ENCODE results near the gene R3HDM2.

Gene R3HDM2

DNA sequence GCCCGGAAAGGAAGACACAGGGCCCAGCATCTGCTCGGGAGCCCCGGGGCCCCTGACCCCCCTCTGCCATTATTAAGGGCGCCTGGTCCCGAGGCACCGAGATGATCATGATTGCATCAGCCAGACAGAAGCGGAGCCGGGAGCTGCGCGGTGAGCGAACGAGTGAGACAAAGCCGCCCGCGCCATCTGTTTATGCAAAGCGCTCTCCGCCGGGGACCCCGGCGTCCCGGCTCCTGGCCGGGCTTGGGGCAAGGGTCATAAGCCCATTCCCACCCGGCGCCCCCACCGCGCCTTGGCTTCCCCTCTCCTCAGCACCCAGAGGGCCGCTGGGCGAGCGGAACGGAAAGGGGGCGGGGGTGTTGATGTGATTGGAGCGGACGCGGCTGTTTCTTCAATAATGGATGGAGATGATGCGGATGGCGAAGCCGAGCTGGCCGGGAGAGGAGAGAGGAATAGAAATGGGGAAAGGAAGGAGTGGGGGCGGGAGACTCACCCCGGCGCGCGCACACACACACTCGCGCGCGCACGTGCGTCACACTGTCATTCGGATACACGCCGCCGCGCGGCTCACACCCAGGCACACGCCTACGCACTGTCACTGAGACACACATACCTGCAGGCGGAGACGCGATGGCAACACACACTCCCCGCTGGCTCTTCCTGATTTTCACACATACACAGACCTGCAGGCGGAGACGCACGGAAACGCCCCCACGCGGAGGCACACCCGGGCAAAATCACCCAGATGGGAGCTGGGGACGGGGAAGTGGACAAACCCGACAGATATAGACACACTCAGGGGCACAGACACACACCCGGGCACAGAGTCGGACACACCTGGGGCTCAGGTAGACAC, 190.5 kb downstream of the R3HDM2 start:
- peak; percentile 87 for DNase-seq (ENCODE audit: low spot score)

DNA sequence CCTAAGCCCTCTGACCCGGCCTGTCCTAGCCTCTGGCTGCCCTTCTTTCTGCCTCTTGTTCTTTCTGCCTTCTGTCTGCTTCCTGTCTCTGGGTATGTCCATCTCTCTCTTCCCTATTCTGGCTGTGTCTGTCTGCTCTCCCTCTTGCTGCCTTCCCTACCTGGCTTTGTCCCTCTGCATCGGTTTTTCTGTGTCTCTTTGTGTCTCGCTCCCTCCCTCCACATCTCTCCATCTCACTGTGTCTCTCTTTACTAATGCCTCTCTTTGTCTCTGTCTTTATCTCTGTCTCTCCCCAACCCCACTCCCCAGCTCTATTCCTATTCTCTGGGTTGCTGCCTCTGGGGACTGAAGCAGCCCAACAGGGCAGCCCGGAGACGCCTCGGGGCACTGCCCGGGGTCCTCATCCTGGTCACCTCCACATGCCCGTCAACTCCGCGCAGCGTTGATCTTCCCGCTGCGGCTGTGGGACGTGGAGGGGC, 191.2 kb downstream of the R3HDM2 start:
- peak; percentile 63 for DNase-seq (ENCODE audit: low spot score)

DNA sequence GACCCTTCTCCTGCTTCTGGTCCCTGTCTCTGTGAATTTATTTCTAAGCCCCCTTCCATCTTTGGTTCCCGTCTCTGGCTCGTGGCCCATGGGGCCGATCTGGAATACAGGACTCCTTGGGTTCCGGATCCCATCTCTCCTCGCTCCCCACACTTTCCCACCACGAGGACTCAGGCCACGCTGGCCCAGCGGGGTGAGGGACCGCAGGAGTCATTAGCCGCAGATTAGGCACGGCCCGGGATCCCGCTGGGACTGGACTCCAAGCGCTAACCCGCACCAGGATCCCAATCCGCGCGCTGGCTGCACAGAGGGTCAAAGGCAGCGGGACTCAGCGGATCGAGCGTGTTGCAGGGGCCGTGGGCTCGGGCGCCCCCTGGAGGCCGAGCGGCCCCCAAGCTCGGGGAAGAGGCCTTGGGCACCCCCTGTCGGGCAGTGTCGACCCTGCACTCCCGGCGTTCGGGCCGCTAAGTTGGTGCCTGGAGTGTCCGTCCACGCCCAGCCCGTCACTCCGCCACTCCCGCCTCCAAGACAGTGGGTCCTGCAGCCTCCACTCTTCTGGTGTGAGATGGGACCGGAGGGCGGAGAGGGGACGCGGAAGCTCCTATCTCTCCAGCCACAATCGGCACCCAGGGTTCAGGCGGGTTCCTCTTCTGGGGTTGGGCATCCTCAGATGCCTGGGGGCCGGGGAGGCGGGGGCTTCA, 191.8 kb downstream of the R3HDM2 start:
- DNase-seq (ENCODE audit: low spot score): peak; percentile 91

- peak; percentile 78 for DNase-seq (ENCODE audit: low spot score)
Measured at GRCh38 chr12:57237932-57238853, 192.7 kb downstream of the R3HDM2 start.

GRCh38 chr12:57237596-57237931, 193.3 kb downstream of the R3HDM2 start:
- DNase-seq (ENCODE audit: low spot score): peak; percentile 26

DNA sequence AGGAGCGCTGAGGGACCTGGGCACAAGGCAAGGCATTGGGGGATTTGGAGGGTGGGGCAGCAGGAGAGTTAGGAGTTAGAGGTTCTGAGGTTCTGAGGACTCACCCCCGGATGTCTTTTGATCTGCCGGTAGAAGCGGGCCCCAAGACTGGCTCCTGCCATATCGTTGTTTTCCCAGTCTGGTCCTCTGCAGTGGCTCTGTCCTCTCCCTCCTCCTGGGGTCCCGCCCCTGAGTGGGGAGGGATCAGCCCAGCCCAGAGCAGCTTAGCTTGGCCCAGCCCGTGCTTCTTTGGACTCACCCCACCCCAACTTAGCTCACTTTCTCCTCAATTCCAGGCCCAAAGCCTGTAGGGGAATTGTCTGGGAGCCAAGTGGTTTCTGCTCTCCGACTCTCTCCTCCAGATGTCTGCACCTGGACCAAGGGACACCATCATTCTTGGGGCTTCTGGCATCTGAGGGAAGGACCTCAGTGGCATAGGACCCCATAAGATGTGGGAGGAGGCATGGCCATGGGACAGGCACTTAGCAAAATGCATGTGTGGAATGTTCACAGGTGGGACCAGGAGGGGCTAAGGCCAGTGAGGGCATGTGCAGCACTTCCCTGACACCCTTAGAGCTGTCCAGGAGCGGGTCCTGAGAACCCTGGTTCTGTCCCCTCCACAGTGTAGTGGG, 193.8 kb downstream of the R3HDM2 start:
- peak; percentile 24 for DNase-seq (ENCODE audit: low spot score)

- peak; percentile 45 for DNase-seq (ENCODE audit: low spot score)
Measured at GRCh38 chr12:57236201-57236924, 194.5 kb downstream of the R3HDM2 start.

GRCh38 chr12:57235728-57236131, 195.1 kb downstream of the R3HDM2 start:
- peak; percentile 34 for DNase-seq (ENCODE audit: low spot score)

DNA sequence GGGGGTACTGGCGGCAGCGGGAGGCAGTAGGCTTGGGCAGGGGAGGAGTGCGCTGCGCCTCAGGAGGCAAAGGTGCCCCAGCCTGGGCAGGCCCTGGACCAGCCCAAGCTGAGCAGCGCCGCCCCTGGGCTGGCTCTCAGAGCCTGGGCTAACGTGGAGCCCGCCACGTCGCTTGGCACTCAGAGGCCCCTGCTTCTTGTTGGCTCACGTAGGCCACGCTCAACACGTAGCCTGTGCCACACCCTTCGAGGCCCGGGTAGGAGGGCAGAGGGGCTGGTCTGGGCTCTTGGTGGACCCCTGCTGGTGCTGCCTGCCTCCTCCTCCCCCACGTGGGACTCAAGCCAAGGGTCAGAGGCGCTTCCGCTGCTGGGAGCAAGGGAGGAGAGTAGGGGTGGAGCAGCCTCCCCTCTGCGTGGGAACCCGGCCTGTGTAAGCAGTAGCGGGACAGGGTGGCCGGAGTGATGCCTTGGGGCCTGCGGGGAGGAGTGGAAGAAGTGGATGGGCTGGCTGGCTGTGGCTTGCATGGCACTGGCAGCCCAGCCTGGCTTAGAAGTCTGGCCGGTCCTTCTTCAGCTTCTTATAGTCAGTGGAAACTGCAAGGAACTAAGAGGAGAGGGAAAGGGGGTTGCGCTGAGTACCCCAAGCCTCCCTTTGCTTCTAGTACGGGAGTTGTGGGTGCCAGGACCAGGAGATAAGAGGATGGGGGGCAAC, 195.7 kb downstream of the R3HDM2 start:
- peak; percentile 68 for DNase-seq (ENCODE audit: low spot score)

DNA sequence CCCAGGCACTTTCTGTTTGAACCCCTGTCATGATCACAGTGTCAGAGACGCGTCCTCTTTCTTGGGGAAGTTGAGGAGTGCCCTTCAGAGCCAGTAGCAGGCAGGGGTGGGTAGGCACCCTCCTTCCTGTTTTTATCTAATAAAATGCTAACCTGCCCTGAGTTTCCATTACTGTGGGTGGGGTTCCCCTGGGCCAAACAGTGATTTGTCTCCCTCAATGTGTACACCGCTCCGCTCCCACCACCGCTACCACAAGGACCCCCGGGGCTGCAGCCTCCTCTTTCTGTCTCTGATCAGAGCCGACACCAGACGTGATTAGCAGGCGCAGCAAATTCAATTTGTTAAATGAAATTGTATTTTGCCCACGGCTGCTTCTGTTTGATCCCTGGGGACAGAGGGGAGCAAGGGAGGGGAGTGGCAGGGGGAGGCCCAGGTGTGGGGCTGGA, 196.2 kb downstream of the R3HDM2 start:
- peak; percentile 58 for DNase-seq (ENCODE audit: low spot score)

DNA sequence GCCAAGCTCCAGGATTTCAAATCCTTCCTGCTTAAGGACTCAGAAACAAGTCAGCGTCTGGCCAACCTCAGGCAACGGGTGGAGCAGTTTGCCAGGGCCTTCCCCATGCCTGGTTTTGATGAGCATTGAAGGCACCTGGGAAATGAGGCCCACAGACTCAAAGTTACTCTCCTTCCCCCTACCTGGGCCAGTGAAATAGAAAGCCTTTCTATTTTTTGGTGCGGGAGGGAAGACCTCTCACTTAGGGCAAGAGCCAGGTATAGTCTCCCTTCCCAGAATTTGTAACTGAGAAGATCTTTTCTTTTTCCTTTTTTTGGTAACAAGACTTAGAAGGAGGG, 196.6 kb downstream of the R3HDM2 start:
- no peak for DNase-seq (ENCODE audit: low spot score)

GRCh38 chr12:57233357-57234232, 197.2 kb downstream of the R3HDM2 start:
- DNase-seq (ENCODE audit: low spot score): no peak

- no peak for DNase-seq (ENCODE audit: low spot score)
Measured at GRCh38 chr12:57232156-57232756, 198.6 kb downstream of the R3HDM2 start.

DNA sequence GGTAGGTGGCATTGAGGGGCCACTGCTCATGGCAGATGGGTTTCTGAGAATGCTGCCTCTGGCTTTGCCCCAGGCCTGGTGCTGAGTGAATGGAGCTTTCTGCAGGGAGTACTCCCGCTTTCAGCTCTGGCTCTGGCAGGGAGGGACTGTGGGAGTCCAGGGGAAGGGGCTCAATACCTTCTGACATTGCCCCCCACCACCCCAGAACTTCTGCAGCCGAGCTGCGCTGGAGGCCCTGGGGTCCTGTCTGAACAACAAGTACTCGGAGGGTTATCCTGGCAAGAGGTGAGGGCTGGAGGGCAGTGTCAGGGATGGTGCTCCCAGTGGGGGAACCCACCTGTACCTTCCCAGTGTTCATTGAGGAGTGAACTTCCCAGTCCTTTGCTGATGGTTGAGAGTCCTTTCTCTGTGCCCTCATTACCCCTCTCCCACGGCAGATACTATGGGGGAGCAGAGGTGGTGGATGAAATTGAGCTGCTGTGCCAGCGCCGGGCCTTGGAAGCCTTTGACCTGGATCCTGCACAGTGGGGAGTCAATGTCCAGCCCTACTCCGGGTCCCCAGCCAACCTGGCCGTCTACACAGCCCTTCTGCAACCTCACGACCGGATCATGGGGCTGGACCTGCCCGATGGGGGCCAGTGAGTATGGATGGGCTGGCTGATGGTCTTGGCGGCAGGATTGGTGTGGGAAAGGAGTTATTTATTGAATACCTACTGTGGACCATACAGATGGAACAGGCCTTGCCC, 199.4 kb downstream of the R3HDM2 start:
- DNase-seq (ENCODE audit: low spot score): no peak

DNA sequence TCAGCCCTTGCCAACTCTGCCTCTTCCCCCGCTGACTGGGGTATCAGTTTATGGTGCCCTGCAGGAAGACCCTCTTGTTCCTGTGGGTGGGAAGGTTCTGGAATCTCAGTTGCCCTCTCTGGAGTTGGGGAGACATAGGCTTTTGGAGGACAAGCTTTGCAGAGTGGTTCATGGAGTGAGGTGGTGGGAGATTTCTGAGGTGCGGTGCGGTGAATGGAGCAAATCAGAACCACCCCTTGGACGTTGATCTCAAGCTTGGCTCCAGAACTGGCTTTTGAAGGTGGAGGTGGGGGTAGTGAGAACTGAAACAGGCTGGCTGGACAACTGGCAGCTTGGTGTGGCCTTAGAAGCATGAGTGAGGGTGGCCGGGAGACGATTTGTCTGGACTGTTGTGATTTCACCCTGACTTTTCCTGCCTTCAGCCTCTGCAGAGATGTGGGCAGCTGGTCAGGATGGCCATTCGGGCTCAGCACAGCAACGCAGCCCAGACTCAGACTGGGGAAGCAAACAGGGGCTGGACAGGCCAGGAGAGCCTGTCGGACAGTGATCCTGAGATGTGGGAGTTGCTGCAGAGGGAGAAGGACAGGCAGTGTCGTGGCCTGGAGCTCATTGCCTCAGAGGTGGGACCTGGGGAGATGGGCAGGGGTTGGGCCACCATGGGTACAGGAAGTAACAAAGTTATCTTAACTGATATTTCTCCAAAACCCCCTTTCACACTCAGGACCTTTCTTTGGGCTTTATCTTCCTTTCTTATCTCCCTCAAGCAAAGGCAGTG, 200.3 kb downstream of the R3HDM2 start:
- no peak for DNase-seq (ENCODE audit: low spot score)

DNA sequence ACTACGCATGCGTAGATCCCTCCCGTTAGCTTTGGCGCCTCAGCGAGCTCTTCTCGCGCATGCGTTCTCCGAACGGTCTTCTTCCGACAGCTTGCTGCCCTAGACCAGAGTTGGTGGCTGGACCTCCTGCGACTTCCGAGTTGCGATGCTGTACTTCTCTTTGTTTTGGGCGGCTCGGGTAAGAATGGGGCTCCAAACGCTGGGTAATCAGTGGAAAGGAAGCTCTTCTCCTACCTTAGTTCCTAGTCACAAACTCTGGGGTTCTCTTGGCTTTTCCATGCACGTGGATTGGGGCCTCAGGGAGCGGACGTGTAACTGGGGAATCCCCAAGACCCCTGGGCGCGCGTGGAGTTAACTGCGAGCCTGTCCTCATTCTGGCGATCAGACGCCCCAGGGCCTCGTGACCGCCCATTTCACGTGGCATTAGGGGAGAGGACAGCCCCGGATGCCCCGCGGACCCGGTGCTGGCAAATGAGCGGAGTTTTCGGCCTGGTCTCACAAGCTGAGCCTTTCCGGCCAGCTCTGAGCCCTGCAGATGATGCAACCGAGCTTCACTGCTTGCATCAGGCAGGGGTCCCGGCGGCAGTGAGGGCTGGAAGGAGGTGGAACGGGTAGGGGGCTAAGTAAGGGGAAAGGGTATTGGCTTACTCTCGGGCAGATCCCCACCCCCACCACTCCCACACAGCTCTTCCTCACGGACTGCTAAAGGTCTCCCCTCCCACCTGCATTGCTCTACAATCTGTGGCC, 201.0 kb downstream of the R3HDM2 start, which contains the start of gene SHMT2:
SHMT2 (plus strand) TSS at position 78 of the 747 bp plus-strand sequence; CDS start at position 146, 68 bp downstream.
- DNase-seq (ENCODE audit: low spot score): peak; percentile 97

Data from NAMALWA (cell line).